Thoracic aorta (tissue), 2 donors: ENCODE data around the gene DAAM2. TPM values are rescaled to one million over a fixed set of nuclear protein-coding genes. Genes with fewer than 3 reads are reported as not detected.

Experiments
- ATAC-seq: fragments of 150-250 bp; one replicate; pipeline ENCODE4 v1.8.0; 2017; ENCODE audit warnings: low read depth; ENCODE audit not compliant: insufficient number of reproducible peaks, low FRiP score
- DNase-seq: peaks from one replicate; pipeline ENCODE4 v3.0.0-alpha.2; 2020; ENCODE audit warnings: low spot score
- H3K27ac ChIP-seq, 2 donors: fragments of 200-600 bp; sonication (generic); 1 replicate in 1 of 2; 2 replicates in 1 of 2; pipeline ENCODE4 v1.5.1; 2016; ENCODE audit warnings: mild to moderate bottlenecking in 2 of 2, moderate library complexity in 2 of 2
- H3K27me3 ChIP-seq: fragments of 200-600 bp; sonication (generic); replicated peaks from 2 replicates; pipeline ENCODE4 v1.6.0; 2016; ENCODE audit warnings: mild to moderate bottlenecking; ENCODE audit not compliant: insufficient read depth
- H3K36me3 ChIP-seq: fragments of 200-600 bp; sonication (generic); one replicate; pipeline ENCODE4 v1.5.1; 2016
- H3K4me1 ChIP-seq, 2 donors: fragments of 200-600 bp; sonication (generic); 1 replicate in 1 of 2; 2 replicates in 1 of 2; pipeline versions ENCODE4 v1.5.1 to v1.6.0; 2016; ENCODE audit warnings: low read depth in 2 of 2, mild to moderate bottlenecking in 1 of 2; ENCODE audit not compliant: control insufficient read depth in 1 of 2
- H3K4me3 ChIP-seq: fragments of 200-600 bp; sonication (generic); 2 replicates; pipeline ENCODE4 v1.5.1; 2016; ENCODE audit warnings: mild to moderate bottlenecking
- H3K9me3 ChIP-seq: fragments of 200-600 bp; sonication (generic); 2 replicates; pipeline ENCODE4 v1.5.1; 2016
- total RNA-seq, 2 donors: library from RNA; depleted of rRNA; stranded (reverse); fragments of >200 nt; gene quantifications; one replicate each; pipeline versions ENCODE4 v1.1.0 to v1.2.3, GENCODE V29; 2016
- TF ChIP-seq, protein P1 (sequence below): fragments of 200-600 bp; sonication (generic); IDR thresholded peaks from one replicate; pipeline ENCODE4 v1.5.1; 2019; ENCODE audit warnings: antibody characterized with exemption

DAAM2 gene
- total RNA-seq, 2 donors from 2014 or later = 61.5 to 71.5 TPM

GRCh38 chr6:39820553-39820952, 28.4 kb downstream of the DAAM2 start:
- Histone ChIP-seq H3K9me3 (no peaks in the 10 kb centered on the region), H3K4me3 (peak overlapping the region; percentile 54), H3K4me1 (peaks cover 63 to 96% of the 10 kb centered on the region in 2 donors), H3K27me3 (no peaks in the 10 kb centered on the region), H3K36me3 (no peaks in the 10 kb centered on the region), H3K27ac (peak overlapping the region; percentile 49 to 72)
- TF ChIP-seq, protein P1, sequence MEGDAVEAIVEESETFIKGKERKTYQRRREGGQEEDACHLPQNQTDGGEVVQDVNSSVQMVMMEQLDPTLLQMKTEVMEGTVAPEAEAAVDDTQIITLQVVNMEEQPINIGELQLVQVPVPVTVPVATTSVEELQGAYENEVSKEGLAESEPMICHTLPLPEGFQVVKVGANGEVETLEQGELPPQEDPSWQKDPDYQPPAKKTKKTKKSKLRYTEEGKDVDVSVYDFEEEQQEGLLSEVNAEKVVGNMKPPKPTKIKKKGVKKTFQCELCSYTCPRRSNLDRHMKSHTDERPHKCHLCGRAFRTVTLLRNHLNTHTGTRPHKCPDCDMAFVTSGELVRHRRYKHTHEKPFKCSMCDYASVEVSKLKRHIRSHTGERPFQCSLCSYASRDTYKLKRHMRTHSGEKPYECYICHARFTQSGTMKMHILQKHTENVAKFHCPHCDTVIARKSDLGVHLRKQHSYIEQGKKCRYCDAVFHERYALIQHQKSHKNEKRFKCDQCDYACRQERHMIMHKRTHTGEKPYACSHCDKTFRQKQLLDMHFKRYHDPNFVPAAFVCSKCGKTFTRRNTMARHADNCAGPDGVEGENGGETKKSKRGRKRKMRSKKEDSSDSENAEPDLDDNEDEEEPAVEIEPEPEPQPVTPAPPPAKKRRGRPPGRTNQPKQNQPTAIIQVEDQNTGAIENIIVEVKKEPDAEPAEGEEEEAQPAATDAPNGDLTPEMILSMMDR = no peak
- no peak for ATAC-seq
- no peak for DNase-seq

- ATAC-seq = no peak
- DNase-seq = no peak
Measured at GRCh38 chr6:39821046-39821740, 29.0 kb downstream of the DAAM2 start.

GRCh38 chr6:39821742-39822532, 29.8 kb downstream of the DAAM2 start:
- Histone ChIP-seq H3K4me3 (peak overlapping the region; percentile 54), H3K27ac (peak overlapping the region; percentile 49 to 72), H3K27me3 (no peaks in the 10 kb centered on the region), H3K9me3 (no peaks in the 10 kb centered on the region), H3K4me1 (peaks cover 58 to 96% of the 10 kb centered on the region in 2 donors), H3K36me3 (no peaks in the 10 kb centered on the region)
- DNase-seq = no peak
- ATAC-seq = no peak
- TF ChIP-seq, protein P1 = no peak

More at GRCh38 chr6:39821046-39821740, 29.0 kb downstream of the DAAM2 start:
- TF ChIP-seq, protein P1 = no peak
- Histone ChIP-seq H3K9me3 (no peaks in the 10 kb centered on the region), H3K27me3 (no peaks in the 10 kb centered on the region), H3K4me1 (peaks cover 63 to 98% of the 10 kb centered on the region in 2 donors), H3K4me3 (peak overlapping the region; percentile 54), H3K36me3 (no peaks in the 10 kb centered on the region), H3K27ac (peak overlapping the region; percentile 49 to 72)

DNA sequence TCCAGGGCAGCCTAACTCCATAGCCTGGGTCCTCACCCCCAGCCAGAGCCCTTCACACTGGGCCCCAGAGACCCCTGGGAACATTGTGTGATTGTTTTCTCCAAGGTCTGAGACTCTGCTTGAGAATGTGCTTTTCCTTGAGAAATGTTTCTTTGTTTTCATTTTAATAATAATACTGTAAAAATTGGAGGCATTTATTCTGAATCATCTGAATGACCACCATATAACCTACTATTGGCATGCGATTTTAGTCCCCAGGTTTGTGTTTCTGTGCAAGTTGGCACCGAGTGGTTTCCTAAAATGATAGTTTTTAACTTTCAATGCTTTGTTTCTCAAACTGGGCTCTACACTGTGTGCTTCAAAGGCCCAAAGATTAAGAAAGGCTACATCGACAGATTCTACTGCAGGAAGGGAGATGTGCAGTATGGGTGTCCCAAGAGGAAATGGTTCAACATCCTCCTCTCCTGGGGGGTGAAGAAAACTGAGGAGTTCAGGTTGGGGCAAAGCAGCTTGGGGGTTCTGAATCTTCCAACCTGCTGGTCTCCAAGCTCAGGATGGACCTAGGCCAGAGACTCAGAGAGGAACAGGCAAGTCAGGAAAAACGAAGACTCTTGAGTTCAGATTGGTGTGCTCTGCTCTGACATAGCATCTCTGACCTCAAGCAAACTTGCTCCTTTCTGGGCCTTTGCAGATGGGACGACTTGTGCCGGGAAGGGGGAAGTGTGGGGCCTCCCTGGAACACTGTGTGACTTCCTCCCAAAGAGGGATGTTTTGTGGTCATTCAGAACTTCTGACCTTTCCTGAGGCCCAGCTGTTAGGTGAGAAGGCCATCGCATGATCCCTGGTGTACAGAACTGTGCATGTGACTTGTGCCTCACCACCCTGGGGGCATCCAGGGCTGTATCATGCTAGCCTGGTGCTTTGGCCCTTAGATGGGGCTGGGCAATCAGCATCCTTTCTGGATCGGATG, 31.0 kb downstream of the DAAM2 start:
- TF ChIP-seq, protein P1 = no peak
- H3K27ac ChIP-seq = peak overlapping the region; percentile 49 to 72

More for the DNA sequence above, 31.0 kb downstream of the DAAM2 start:
- H3K4me3 ChIP-seq = peak overlapping the region; percentile 54
- peaks cover 58 to 96% of the 10 kb centered on the region in 2 donors for H3K4me1 ChIP-seq
- ATAC-seq (no peak), DNase-seq (no peak)
- H3K27me3 ChIP-seq = no peaks in the 10 kb centered on the region
- no peaks in the 10 kb centered on the region for H3K9me3 ChIP-seq
- H3K36me3 ChIP-seq = no peaks in the 10 kb centered on the region
